SK-N-SH treated with all-trans-retinoic acid at 6 μM for 48 hours (cell line): ENCODE results near the gene DCT.

ENCODE experiments used
- ATAC-seq: fragments of 200-7000 bp; cut with Tn5 transposase; 3 replicates; pipeline ENCODE4 v1.9.1; 2020; ENCODE audit warnings: mild to moderate bottlenecking, moderate library complexity
- ARNTL ChIP-seq: fragments of 450-650 bp; formaldehyde crosslinking; IDR thresholded peaks from 2 replicates; pipeline ENCODE4 v1.5.0; 2020; ENCODE audit warnings: low read depth, mild to moderate bottlenecking, moderate library complexity, borderline replicate concordance
- BACH2 ChIP-seq: fragments of 250-450 bp; sonication (Bioruptor Pico); IDR thresholded peaks from 2 replicates; pipeline ENCODE4 v1.9.0; 2021; ENCODE audit warnings: mild to moderate bottlenecking, borderline replicate concordance
- CREB5 ChIP-seq: fragments of 250-450 bp; sonication (Bioruptor Pico); IDR thresholded peaks from 2 replicates; pipeline ENCODE4 v1.5.1; 2020; ENCODE audit warnings: low read depth, mild to moderate bottlenecking, moderate library complexity
- ISL1 ChIP-seq: fragments of 250-450 bp; sonication (Bioruptor Pico); IDR thresholded peaks from 2 replicates; pipeline ENCODE4 v2.1.2; 2022; ENCODE audit warnings: mild to moderate bottlenecking, moderate library complexity
- OSR1 ChIP-seq: fragments of 250-450 bp; sonication (Bioruptor Pico); IDR thresholded peaks from 2 replicates; pipeline ENCODE4 v1.8.0; 2022; ENCODE audit warnings: moderate library complexity, mild to moderate bottlenecking, inconsistent platforms
- POU6F1 ChIP-seq: fragments of 250-450 bp; sonication (Bioruptor Pico); IDR thresholded peaks from 2 replicates; pipeline ENCODE4 v1.8.0; 2021; ENCODE audit warnings: low read depth, mild to moderate bottlenecking, moderate library complexity, borderline replicate concordance
- PPARA ChIP-seq: fragments of 250-450 bp; sonication (Bioruptor Pico); IDR thresholded peaks from 2 replicates; pipeline ENCODE4 v1.5.0; 2020; ENCODE audit warnings: mild to moderate bottlenecking, borderline replicate concordance
- RARB ChIP-seq: fragments of 250-450 bp; sonication (Bioruptor Pico); IDR thresholded peaks from 2 replicates; pipeline ENCODE4 v1.8.0; 2021; ENCODE audit warnings: mild to moderate bottlenecking, moderate library complexity
- TCF4 ChIP-seq: fragments of 250-450 bp; sonication (Bioruptor Pico); IDR thresholded peaks from 2 replicates; pipeline ENCODE4 v1.8.0; 2021; ENCODE audit warnings: mild to moderate bottlenecking, moderate library complexity, borderline replicate concordance
- TOX ChIP-seq: fragments of 250-450 bp; sonication (Bioruptor Pico); IDR thresholded peaks from 2 replicates; pipeline ENCODE4 v1.8.0; 2021; ENCODE audit warnings: mild to moderate bottlenecking, moderate library complexity, borderline replicate concordance
- TSHZ2 ChIP-seq: fragments of 250-450 bp; sonication (Bioruptor Pico); IDR thresholded peaks from 2 replicates; pipeline ENCODE4 v1.5.0; 2020; ENCODE audit warnings: mild to moderate bottlenecking, moderate library complexity
- ZC3H10 ChIP-seq: fragments of 250-450 bp; sonication (Bioruptor Pico); IDR thresholded peaks from 2 replicates; pipeline ENCODE4 v1.5.1; 2021; ENCODE audit warnings: mild to moderate bottlenecking, moderate library complexity
- ZFP3 ChIP-seq: fragments of 250-450 bp; sonication (Bioruptor Pico); IDR thresholded peaks from 2 replicates; pipeline ENCODE4 v1.5.0; 2020; ENCODE audit warnings: mild to moderate bottlenecking, moderate library complexity
- ZNF70 ChIP-seq: fragments of 450-650 bp; formaldehyde crosslinking; IDR thresholded peaks from 2 replicates; pipeline ENCODE4 v1.5.0; 2020; ENCODE audit warnings: mild to moderate bottlenecking, moderate library complexity
- TF ChIP-seq, protein P1 (sequence below): fragments of 250-450 bp; sonication (Bioruptor Pico); IDR thresholded peaks from 2 replicates; pipeline ENCODE4 v1.8.0; 2020; ENCODE audit warnings: mild to moderate bottlenecking, moderate library complexity, borderline replicate concordance
- TF ChIP-seq, protein P2 (sequence below): fragments of 250-450 bp; sonication (Bioruptor Pico); IDR thresholded peaks from 2 replicates; pipeline ENCODE4 v1.5.1; 2021; ENCODE audit warnings: mild to moderate bottlenecking, moderate library complexity

Gene DCT

GRCh38 chr13:94389604-94390351 is 89.7 kb downstream of the DCT start:
- ATAC-seq, result no peak
- TF ChIP-seq ARNTL (CRISPR knock-in tag) (no peak), CREB5 (CRISPR knock-in tag) (no peak), ZFP3 (CRISPR knock-in tag) (no peak), ISL1 (CRISPR knock-in tag) (no peak), TOX (no peak), ZNF70 (CRISPR knock-in tag) (no peak), POU6F1 (no peak), ZC3H10 (no peak), PPARA (CRISPR knock-in tag) (no peak), BACH2 (CRISPR knock-in tag) (no peak), TCF4 (CRISPR knock-in tag) (no peak), OSR1 (CRISPR knock-in tag) (no peak)
- TF ChIP-seq, protein P1, sequence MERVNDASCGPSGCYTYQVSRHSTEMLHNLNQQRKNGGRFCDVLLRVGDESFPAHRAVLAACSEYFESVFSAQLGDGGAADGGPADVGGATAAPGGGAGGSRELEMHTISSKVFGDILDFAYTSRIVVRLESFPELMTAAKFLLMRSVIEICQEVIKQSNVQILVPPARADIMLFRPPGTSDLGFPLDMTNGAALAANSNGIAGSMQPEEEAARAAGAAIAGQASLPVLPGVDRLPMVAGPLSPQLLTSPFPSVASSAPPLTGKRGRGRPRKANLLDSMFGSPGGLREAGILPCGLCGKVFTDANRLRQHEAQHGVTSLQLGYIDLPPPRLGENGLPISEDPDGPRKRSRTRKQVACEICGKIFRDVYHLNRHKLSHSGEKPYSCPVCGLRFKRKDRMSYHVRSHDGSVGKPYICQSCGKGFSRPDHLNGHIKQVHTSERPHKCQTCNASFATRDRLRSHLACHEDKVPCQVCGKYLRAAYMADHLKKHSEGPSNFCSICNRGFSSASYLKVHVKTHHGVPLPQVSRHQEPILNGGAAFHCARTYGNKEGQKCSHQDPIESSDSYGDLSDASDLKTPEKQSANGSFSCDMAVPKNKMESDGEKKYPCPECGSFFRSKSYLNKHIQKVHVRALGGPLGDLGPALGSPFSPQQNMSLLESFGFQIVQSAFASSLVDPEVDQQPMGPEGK (CRISPR knock-in tag), result no peak
- TF ChIP-seq, all 23 proteins: peak for 0

- no peak for ATAC-seq
- TF ChIP-seq, protein P2, sequence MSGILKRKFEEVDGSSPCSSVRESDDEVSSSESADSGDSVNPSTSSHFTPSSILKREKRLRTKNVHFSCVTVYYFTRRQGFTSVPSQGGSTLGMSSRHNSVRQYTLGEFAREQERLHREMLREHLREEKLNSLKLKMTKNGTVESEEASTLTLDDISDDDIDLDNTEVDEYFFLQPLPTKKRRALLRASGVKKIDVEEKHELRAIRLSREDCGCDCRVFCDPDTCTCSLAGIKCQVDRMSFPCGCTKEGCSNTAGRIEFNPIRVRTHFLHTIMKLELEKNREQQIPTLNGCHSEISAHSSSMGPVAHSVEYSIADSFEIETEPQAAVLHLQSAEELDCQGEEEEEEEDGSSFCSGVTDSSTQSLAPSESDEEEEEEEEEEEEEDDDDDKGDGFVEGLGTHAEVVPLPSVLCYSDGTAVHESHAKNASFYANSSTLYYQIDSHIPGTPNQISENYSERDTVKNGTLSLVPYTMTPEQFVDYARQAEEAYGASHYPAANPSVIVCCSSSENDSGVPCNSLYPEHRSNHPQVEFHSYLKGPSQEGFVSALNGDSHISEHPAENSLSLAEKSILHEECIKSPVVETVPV, result no peak
- TF ChIP-seq PPARA (CRISPR knock-in tag) (no peak), RARB (CRISPR knock-in tag) (no peak), OSR1 (CRISPR knock-in tag) (no peak), TSHZ2 (CRISPR knock-in tag) (no peak)
Measured at GRCh38 chr13:94387047-94387446, 92.4 kb downstream of the DCT start.
